GM10248 (cell line): Measurements from ENCODE around the gene GUCY1A1.

Experiments used
- CTCF ChIA-PET: fragments of 300-600 bp; sonication (Branson Sonifier 250); formaldehyde crosslinking; extraction: SDS; loops from one replicate; lab custom pipeline; 2021; ENCODE audit warnings: antibody characterized with exemption; lab: Yijun Ruan, JAX
- POLR2A ChIA-PET: fragments of 350-650 bp; sonication (Branson Sonifier 250); formaldehyde crosslinking; extraction: SDS; loops from one replicate; lab custom pipeline; 2020; ENCODE audit warnings: antibody characterized with exemption; lab: Yijun Ruan, JAX
- DNase-seq: peaks from one replicate; pipeline ENCODE4 v3.0.0; 2012; ENCODE audit errors: extremely low spot score
- TF ChIP-seq, protein P1 (sequence below): IDR thresholded peaks from 2 replicates; pipeline ENCODE4 v1.5.1; 2012; ENCODE audit warnings: mild to moderate bottlenecking, low read depth; ENCODE audit errors: extremely low read depth, missing control alignments, control extremely low read depth

GUCY1A1 gene

DNA sequence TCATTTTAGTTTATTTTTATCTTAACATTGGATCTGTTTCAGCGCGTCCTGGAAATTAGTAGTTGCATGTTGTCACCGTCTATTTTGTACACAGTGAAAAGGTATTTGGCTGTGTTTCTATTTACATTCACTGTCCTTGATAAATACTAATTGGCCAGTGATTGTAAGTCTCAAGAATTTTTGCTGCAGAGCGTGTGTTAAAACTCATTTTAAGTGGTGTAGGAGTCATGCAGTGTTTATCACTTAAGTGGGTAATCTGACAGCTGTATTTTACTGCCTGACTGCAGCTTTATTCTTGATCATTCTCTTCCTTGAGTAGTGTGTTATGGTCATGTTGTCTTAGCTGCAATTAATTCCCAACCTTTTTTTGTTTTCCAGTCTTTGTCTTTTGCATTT, 9.8 kb downstream of the GUCY1A1 start:
- ChIA-PET CTCF (interaction anchor here (0.9 to 3.5 kb wide), 5 partner anchors 9 to 233 kb away, joined by 3 to 13 read pairs (median 4); no protein-coding TSS in a partner anchor), POLR2A (no interaction called here)
- TF ChIP-seq, protein P1, sequence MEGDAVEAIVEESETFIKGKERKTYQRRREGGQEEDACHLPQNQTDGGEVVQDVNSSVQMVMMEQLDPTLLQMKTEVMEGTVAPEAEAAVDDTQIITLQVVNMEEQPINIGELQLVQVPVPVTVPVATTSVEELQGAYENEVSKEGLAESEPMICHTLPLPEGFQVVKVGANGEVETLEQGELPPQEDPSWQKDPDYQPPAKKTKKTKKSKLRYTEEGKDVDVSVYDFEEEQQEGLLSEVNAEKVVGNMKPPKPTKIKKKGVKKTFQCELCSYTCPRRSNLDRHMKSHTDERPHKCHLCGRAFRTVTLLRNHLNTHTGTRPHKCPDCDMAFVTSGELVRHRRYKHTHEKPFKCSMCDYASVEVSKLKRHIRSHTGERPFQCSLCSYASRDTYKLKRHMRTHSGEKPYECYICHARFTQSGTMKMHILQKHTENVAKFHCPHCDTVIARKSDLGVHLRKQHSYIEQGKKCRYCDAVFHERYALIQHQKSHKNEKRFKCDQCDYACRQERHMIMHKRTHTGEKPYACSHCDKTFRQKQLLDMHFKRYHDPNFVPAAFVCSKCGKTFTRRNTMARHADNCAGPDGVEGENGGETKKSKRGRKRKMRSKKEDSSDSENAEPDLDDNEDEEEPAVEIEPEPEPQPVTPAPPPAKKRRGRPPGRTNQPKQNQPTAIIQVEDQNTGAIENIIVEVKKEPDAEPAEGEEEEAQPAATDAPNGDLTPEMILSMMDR: no peak
- DNase-seq: no peak

DNA sequence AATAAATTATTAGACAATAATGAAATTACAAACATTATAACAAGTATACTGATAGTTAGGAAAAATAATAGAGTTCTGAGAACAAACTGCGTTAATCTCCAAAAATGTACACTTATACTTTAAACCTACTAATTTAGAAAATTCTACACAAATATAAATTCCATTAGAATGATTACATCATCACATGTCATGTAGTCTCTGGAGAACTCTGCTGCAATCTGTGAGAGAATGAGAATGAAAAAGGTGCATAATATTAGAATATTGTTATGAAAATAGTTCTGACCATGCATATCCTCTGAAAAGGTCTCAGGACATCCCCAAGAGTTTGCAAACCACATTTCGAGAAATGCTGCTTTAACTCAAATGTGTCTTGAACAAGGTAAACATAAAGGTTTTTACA, 11.4 kb downstream of the GUCY1A1 start:
- TF ChIP-seq, protein P1: no peak
- no peak for DNase-seq
- POLR2A ChIA-PET: no interaction called here
- CTCF ChIA-PET: no interaction called here

DNA sequence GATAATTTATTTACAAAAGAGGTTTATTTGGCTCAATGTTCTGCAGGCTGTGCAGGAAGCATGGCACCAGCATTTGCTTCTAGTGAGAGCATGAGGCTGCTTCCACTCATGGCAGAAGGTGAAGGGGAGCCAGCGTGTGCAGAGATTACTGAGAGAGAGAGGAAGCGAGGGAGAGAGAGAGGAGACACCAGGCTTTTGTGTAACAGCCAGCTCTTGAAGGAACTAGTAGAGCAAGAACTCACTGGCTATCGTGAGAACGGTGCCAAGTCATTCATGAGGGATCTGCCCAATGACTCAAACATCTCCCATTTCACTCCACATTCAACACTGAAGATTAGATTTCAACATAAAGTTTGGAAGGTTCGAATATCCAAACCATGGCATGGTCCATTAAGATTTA, 12.7 kb downstream of the GUCY1A1 start:
- ChIA-PET CTCF (no interaction called here), POLR2A (no interaction called here)
- TF ChIP-seq, protein P1: no peak
- no peak for DNase-seq

DNA sequence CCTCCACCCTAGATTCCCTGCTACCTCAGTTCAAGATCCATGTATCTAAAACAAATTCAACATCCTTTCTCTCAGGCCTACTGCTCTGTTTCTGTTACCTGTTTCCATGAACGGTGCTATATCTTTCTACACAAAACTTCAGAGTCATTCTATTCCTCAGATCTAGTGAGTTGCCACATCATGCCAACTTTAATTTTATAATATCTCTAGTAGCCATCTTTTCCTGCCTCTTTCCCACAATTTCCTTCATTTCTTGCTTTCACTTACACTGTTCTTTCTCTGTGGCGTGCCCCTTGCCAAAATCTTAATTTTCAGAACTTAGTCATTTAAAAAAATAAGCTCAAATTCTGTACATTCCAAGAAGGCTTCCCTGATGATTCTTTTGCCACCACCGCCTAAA, 15.2 kb downstream of the GUCY1A1 start:
- ChIA-PET CTCF (no interaction called here), POLR2A (no interaction called here)
- no peak for DNase-seq
- TF ChIP-seq, protein P1: no peak

DNA sequence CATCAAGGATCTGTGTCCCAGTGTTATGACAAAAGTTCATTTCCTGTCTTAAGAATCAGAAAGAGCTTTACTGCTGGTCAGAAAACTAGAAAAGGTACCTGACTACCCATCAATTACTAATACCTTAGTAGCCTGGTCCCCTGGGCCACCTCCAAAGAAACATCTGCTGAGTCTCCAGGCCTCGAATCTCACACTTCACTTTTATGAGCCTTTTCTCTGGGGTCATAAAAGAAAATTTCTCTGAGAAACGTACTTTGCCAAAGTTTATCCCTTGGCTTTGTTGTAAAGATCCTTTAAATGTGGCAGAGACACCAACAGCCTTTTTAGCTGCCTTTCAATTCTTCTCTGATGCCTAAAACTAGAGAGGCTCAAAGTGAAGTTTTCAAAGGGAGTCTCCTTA, 17.8 kb downstream of the GUCY1A1 start:
- TF ChIP-seq, protein P1: no peak
- ChIA-PET POLR2A (no interaction called here), CTCF (interaction anchor here (1.3 to 1.9 kb wide), 5 partner anchors 9 to 39 kb away, joined by 3 to 13 read pairs (median 5); no protein-coding TSS in a partner anchor)

DNA sequence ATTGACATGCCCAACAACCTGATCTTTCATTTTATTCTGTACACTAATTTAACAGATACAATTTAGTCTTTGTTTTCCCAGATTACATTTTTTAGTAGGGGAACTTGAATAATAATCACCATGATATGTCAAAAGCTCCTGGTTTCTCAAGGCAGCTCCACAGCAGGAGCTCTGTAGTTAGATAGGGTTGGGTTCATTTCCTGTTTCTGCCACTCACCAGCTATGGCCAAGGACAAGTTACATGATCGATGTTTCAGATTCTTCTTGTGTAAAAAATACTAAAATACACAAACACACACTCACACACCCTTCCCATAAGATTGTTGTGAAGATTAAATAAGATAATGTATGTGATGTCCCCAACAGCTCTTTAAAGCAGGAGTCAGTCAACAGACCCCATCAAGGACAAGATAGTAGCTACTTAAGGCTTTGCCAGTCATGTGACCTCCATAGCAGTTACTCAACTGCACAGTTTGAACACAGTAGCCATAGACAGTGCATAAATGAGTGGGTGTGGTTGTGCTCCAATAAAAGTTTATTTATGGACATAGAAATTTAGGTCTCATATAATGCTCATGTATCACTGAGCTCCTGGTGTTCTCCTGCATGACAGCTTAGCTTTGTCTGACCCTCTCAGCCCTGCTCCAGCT, 18.4 kb downstream of the GUCY1A1 start:
- ChIA-PET POLR2A (no interaction called here), CTCF (interaction anchor here (1.3 to 1.9 kb wide), 5 partner anchors 9 to 39 kb away, joined by 3 to 13 read pairs (median 5); no protein-coding TSS in a partner anchor)
- no peak for DNase-seq
- TF ChIP-seq, protein P1: no peak

More for the DNA sequence above, 17.8 kb downstream of the GUCY1A1 start:
- DNase-seq: no peak
